GM04503 (cell line): ENCODE data around the gene ANXA6.

Experiments
- DNase-seq: peaks from one replicate; pipeline ENCODE4 v3.0.0-alpha.2; 2012; ENCODE audit warnings: low read depth

ANXA6 gene

DNA sequence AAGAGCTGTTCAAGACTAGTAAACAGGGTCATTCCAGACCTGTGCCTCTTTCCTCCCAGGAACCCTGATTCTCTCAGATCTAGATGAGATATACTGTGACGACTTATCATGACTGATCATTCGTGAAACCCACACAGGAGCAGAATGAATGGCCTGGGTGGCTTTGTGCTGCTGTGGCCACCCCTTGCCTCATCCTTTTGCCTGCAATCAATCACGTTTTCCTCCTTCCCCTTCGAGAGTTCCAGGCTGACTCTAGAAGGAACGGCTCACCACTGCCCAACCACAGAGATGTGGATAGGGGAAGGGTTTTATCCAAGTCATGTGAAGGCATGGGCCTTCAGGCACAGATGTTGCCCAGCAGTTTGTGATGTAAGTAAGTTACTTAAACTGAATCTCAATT lies 5.8 kb downstream of the ANXA6 start:
- DNase-seq: no peak

DNA sequence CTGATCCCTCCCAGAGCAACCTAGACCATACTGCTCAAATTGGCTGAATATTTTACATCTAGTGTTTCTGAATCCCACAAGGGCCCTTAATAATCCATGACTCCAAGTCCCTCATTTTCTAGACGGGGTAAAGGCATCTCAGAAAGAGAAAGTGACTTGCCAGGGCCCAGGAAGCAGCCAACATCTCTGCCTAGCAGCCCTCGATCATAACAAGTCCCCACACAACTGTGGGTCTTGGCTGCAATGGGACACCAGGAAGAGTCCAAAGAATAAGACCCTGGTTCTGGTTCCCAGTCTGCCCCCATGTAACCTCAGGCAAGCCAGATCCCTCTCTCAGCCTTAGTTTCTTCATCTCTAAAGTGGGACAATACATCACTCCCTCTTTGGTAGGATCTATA lies 6.3 kb downstream of the ANXA6 start:
- DNase-seq: no peak

GRCh38 chr5:151150471-151151262 lies 6.9 kb downstream of the ANXA6 start:
- no peak for DNase-seq

- DNase-seq: no peak
These were observed 9.0 kb downstream of the ANXA6 start for GRCh38 chr5:151148583-151148982.

DNA sequence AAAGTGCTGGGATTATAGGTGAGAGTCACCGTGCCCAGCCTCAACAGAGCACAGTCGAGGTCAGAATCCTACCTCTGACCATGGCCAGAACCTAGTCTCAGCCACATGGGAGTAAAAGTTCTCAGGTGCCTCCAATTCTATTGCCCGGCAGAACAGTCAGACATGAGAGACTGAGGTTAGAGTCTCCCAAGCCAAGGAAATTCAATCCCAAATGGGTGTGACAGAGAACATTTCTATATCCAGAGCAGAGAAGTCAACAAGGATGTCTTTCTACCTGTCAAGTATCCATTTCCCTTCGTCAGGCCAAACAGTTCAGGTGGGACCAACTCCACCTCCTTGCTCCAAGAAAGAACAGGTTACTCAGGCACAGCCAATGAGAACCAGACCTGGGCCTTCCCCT lies 10.5 kb downstream of the ANXA6 start:
- DNase-seq: no peak

GRCh38 chr5:151146061-151146460 lies 11.5 kb downstream of the ANXA6 start:
- no peak for DNase-seq

DNA sequence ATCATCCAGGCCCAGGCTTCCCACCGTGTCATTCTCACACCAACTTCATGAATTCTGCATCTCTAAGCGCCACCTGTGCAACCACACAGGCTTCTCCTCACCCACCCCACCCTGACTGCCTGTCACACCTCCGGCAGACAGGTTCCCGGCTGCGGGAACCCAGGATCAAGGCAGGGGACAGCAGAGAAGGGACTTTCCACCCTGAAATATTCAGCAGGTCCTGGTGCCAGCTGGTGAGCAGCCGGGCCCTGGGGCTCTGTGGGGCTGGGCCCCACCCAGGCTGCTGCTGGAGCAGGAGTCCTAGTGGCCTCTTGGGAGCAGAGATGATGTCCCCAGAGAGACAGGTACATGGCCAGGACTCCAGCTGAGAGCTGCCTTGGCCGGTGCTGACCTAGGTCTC lies 12.7 kb downstream of the ANXA6 start:
- DNase-seq: no peak

DNA sequence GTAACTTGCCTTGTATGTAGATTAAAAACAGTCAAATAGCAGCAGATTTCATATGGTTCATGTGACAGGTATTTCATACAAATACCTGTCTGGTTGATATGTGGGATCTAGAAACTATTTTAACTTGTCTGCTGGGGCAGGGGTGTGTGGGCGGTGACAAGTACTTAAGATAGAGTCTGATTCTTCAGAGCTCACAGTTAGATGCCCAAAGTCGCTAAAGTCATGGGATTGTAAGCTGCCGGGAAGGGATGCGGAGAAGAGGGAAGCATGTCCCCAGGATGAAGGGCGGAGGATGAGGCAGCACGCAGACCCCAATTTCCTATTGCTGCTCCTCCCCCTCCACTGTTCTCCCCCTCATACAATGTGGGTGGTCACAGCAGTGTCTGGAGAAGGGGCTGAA lies 13.3 kb downstream of the ANXA6 start:
- no peak for DNase-seq

- no peak for DNase-seq
These were observed 13.9 kb downstream of the ANXA6 start for GRCh38 chr5:151143645-151144044.

DNA sequence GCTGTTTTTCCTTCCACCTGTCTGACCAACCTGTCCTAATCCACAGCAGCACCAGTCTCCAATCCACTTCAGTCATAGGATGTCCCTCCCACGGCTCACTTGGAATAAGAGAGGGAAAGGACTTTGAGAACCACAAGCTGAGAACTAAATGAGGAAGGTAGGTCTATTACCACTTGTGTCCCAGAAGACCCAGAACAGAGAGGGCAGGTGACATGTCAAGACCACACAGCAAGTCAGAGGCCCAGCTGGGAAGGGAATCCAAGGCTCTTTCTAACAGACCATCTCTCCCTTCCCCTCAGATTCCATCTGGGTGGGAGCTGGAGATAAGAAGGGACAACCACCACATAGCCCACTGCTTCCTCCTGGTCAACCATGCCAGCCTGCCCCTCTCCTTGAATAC lies 14.6 kb downstream of the ANXA6 start:
- DNase-seq: no peak

GRCh38 chr5:151141535-151141934 lies 16.0 kb downstream of the ANXA6 start:
- DNase-seq: no peak

GRCh38 chr5:151140686-151141459 lies 16.7 kb downstream of the ANXA6 start:
- no peak for DNase-seq

DNA sequence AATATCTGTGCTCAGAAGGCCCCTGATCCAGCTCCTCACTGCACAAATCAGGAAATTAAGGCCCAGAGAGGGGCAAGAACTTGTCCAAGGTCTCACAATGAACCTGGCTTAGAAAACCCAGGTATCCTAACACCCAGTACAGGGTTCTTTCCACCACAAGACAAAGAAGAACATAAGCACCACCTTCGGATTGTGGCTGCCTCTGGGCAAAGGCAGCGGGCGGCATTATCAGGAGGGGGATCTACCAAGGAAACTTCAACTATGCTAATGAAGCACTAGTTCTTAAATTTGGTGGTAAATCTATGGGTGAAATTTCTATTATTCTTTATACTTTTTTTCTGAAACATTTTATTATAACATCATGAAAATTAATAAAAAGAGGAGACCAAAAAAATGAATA lies 17.9 kb downstream of the ANXA6 start:
- no peak for DNase-seq

DNA sequence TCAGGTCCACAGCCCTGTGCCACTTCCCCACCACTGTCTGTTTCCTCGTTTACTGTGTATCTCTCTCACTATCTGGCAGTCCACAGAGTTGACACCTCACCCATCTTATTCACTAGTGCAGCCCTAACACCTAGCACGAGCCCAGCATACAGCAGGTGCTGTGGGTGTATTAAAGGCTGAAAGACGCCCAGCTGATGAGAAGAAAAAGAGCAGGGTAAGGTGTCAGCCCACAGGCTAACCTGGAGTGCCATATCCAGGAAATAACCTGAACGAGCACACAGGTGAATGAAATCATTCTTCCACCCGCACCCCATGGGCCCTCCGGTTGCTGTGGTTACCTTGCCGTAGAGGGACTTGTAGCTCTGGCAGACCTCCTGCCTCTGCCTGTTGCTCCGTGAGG lies 18.6 kb downstream of the ANXA6 start:
- no peak for DNase-seq

DNA sequence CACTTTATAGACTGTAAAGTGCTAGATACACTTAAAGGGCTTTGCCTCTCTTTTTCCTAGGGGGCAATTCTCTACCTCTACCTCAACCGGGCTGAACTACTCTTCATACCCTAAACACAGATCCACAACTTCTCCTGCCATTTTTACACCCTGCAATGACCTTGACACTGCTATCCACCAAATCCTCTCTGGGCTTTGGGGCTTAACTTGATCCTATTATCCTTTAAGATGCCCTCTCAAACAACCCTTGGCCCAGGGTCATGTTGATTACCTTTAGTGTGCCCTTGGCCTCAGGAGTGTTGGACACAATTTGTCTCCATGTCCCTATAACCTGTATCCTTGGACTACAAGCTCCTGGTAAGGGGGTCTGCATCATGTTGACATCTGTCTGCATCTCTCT lies 19.5 kb downstream of the ANXA6 start:
- DNase-seq: no peak

- no peak for DNase-seq
These were observed 20.3 kb downstream of the ANXA6 start for GRCh38 chr5:151137067-151137825.

- no peak for DNase-seq
These were observed 23.4 kb downstream of the ANXA6 start for GRCh38 chr5:151134228-151134627.

GRCh38 chr5:151132963-151133362 lies 24.6 kb downstream of the ANXA6 start:
- no peak for DNase-seq

DNA sequence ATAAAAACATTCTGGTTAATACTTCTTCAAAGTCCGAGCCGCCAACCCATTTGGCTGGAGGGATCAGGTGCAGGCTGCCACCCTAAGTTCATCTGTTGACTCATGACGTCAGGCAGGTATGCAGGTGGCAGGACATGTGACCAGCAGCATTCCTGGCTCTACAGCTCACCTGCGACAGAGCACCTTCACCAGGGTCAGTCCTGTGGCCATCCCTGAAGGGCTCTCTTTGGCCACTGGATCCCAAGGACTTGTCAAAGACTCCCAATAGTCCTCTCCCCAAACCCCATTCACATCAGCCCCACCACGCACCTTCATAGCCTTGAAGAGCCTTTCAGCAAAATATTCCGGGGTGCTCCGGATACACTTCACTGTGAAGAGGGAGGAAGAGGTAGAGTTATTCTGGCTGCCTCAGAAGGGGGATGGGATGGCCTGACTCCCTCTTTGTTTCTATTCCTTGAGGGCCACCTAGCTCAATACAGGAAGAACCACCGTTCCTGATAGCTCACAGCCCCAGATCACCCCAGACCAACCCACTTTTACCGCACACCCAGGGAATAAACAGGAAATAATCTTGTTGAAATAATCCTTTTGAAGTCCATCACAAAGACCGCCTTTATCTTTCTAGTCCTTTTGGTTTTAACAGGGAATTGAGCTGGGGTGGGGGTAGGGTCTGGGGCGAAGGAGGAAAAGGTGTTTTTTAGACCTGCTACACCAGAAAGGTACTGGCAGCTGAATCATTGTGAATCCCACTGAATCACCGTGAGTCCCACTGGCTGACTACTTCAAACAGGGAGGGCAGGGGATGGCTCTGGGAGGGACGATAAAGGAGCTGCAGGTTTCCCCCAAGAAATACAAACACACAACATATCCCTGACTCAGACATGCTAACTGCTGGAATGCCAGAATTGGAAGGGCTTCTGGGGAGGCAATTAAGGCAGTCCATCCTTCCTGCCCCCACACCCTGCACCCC lies 26.4 kb downstream of the ANXA6 start:
- DNase-seq: no peak

GRCh38 chr5:151130235-151130921 lies 27.2 kb downstream of the ANXA6 start:
- DNase-seq: no peak

- no peak for DNase-seq
These were observed 28.8 kb downstream of the ANXA6 start for GRCh38 chr5:151128817-151129216.
